H1 (cell line): ENCODE measurements around the gene PDE8A.

Experiments used
- CHD2 ChIP-seq: IDR thresholded peaks from 2 replicates; pipeline ENCODE4 v1.6.1; 2012; ENCODE audit warnings: low read length, improper control_type of control experiment
- CREB1 ChIP-seq: IDR thresholded peaks from 2 replicates; pipeline ENCODE4 v1.6.1; 2012; ENCODE audit warnings: inconsistent platforms
- CTCF ChIP-seq, 3 experiments: IDR thresholded peaks; 1 replicate in 2 of 3; 2 replicates in 1 of 3; pipeline versions ENCODE4 v1.5.1 to v1.6.1; 2011; ENCODE audit warnings: low read length in 3 of 3, mild to moderate bottlenecking in 3 of 3, inconsistent platforms in 2 of 3, low read depth in 1 of 3, moderate library complexity in 1 of 3; ENCODE audit not compliant: insufficient read depth in 1 of 3; ENCODE audit errors: control extremely low read depth in 1 of 3
- EZH2 ChIP-seq: fragments of 200-600 bp; sonication (generic); IDR thresholded peaks from 2 replicates; pipeline ENCODE4 v1.7.1; 2012; ENCODE audit warnings: low read depth, mild to moderate bottlenecking, moderate library complexity, low read length, inconsistent platforms; ENCODE audit not compliant: severe bottlenecking
- GABPA ChIP-seq: IDR thresholded peaks from 2 replicates; pipeline ENCODE4 v1.6.1; 2011; ENCODE audit warnings: mild to moderate bottlenecking, low read length, moderate library complexity, borderline replicate concordance; ENCODE audit not compliant: insufficient read depth
- MAX ChIP-seq: IDR thresholded peaks from 2 replicates; pipeline ENCODE4 v1.6.1; 2012; ENCODE audit warnings: inconsistent platforms
- POLR2A ChIP-seq, 2 experiments: IDR thresholded peaks; 1 replicate in 1 of 2; 2 replicates in 1 of 2; pipeline ENCODE4 v1.6.1; 2011; ENCODE audit warnings: low read depth in 2 of 2, low read length in 2 of 2, mild to moderate bottlenecking in 2 of 2; ENCODE audit errors: control extremely low read depth in 1 of 2
- RAD21 ChIP-seq, 2 experiments: IDR thresholded peaks in 1 of 2; conservative IDR thresholded peaks in 1 of 2; 2 replicates each; pipeline ENCODE4 v1.6.1; 2011; ENCODE audit warnings: low read depth in 2 of 2, low read length in 2 of 2, improper control_type of control experiment in 1 of 2, inconsistent platforms in 1 of 2, mild to moderate bottlenecking in 1 of 2, moderate library complexity in 1 of 2
- SIX5 ChIP-seq: IDR thresholded peaks from 2 replicates; pipeline ENCODE4 v1.6.1; 2011; ENCODE audit warnings: mild to moderate bottlenecking, low read depth, low read length
- USF2 ChIP-seq: IDR thresholded peaks from 2 replicates; pipeline ENCODE4 v1.6.1; 2011; ENCODE audit warnings: low read length, improper control_type of control experiment

- TF ChIP-seq SIX5 (no peak), USF2 (no peak), GABPA (no peak), POLR2A (IDR thresholded peaks at IDR 0.05; ENCODE audit: control extremely low read depth in 1 of 2, low read depth in 2 of 2, low read length in 2 of 2) (no peak), CREB1 (no peak), EZH2 (no peak), CTCF (IDR thresholded peaks at IDR 0.05; ENCODE audit: control extremely low read depth in 1 of 3, insufficient read depth in 1 of 3, low read depth in 1 of 3, low read length in 3 of 3) (no peak), MAX (no peak), CHD2 (no peak), RAD21 (IDR thresholded peaks at IDR 0.05 in 1 of 2, conservative IDR thresholded peaks at IDR 0.05 in 1 of 2; ENCODE audit: low read depth in 2 of 2, low read length in 2 of 2) (no peak)
These were observed 13.4 kb upstream of the PDE8A start for GRCh38 chr15:84968301-84968700.
